Measurements from ENCODE around the gene ARL16.
A peak's percentile ranks its signal among the peaks of the same experiment; 100 is the strongest.

Gene ARL16

GRCh38 chr17:81641825-81642489, 41.6 kb downstream of the ARL16 start:
- TF ChIP-seq CTCF (IDR thresholded peaks at IDR 0.05; ENCODE audit: low read depth, low read length) (no peak), EZH2phosphoT487 (IDR thresholded peaks at IDR 0.05; ENCODE audit: low read depth) (no peak)
- H3K4me3 ChIP-seq (ENCODE audit: low read length), result no peak overlapping the region
- no peak overlapping the region for H3K4me2 ChIP-seq (ENCODE audit: low read length)
- H3K36me3 ChIP-seq (replicated peaks; ENCODE audit: low read depth, low read length), result no peaks in the 10 kb centered on the region
- H3K27me3 ChIP-seq (ENCODE audit: low read depth, low read length), result no peaks in the 10 kb centered on the region
- H3K27ac ChIP-seq (ENCODE audit: low read length), result no peak overlapping the region
- H3K4me1 ChIP-seq (ENCODE audit: low read length), result no peaks in the 10 kb centered on the region
- H2AFZ ChIP-seq (ENCODE audit: low read depth, low read length), result no peak overlapping the region
- no peaks in the 10 kb centered on the region for H3K79me2 ChIP-seq (ENCODE audit: low read length)
- no peak overlapping the region for H3K9ac ChIP-seq (ENCODE audit: low read length)
- no peaks in the 10 kb centered on the region for H3K9me3 ChIP-seq (ENCODE audit: insufficient read depth, low read length)
- no peaks in the 10 kb centered on the region for H4K20me1 ChIP-seq (ENCODE audit: insufficient read depth, low read length)

GRCh38 chr17:81640011-81640410, 43.6 kb downstream of the ARL16 start:
- Histone ChIP-seq H2AFZ (ENCODE audit: low read depth, low read length) (no peak overlapping the region), H3K79me2 (ENCODE audit: low read length) (peaks cover 18% of the 10 kb centered on the region), H3K27me3 (ENCODE audit: low read depth, low read length) (no peaks in the 10 kb centered on the region), H3K4me3 (ENCODE audit: low read length) (no peak overlapping the region), H3K36me3 (replicated peaks; ENCODE audit: low read depth, low read length) (no peaks in the 10 kb centered on the region), H3K27ac (ENCODE audit: low read length) (no peak overlapping the region), H3K4me1 (ENCODE audit: low read length) (peaks cover 7% of the 10 kb centered on the region), H3K4me2 (ENCODE audit: low read length) (no peak overlapping the region), H4K20me1 (ENCODE audit: insufficient read depth, low read length) (peaks cover 13% of the 10 kb centered on the region), H3K9me3 (ENCODE audit: insufficient read depth, low read length) (no peaks in the 10 kb centered on the region), H3K9ac (ENCODE audit: low read length) (no peak overlapping the region)
- no peak for TF ChIP-seq EZH2phosphoT487 (IDR thresholded peaks at IDR 0.05; ENCODE audit: low read depth)
- TF ChIP-seq CTCF (IDR thresholded peaks at IDR 0.05; ENCODE audit: low read depth, low read length), result no peak

- Histone ChIP-seq H3K27me3 (ENCODE audit: low read depth, low read length) (no peaks in the 10 kb centered on the region), H3K79me2 (ENCODE audit: low read length) (peaks cover 32% of the 10 kb centered on the region), H3K4me3 (ENCODE audit: low read length) (no peak overlapping the region), H3K4me2 (ENCODE audit: low read length) (no peak overlapping the region), H4K20me1 (ENCODE audit: insufficient read depth, low read length) (peaks cover 13% of the 10 kb centered on the region), H2AFZ (ENCODE audit: low read depth, low read length) (no peak overlapping the region), H3K9me3 (ENCODE audit: insufficient read depth, low read length) (no peaks in the 10 kb centered on the region), H3K27ac (ENCODE audit: low read length) (no peak overlapping the region), H3K9ac (ENCODE audit: low read length) (no peak overlapping the region), H3K36me3 (replicated peaks; ENCODE audit: low read depth, low read length) (peaks cover 3% of the 10 kb centered on the region), H3K4me1 (ENCODE audit: low read length) (peaks cover 7% of the 10 kb centered on the region)
- no peak for TF ChIP-seq CTCF (IDR thresholded peaks at IDR 0.05; ENCODE audit: low read depth, low read length)
- no peak for TF ChIP-seq EZH2phosphoT487 (IDR thresholded peaks at IDR 0.05; ENCODE audit: low read depth)
Observed at GRCh38 chr17:81638683-81639082, 44.9 kb downstream of the ARL16 start.

- Histone ChIP-seq H3K4me3 (ENCODE audit: low read length) (peak within 1 kb of the TSS; percentile 100), H3K27ac (ENCODE audit: low read length) (peak within 1 kb of the TSS; percentile 39), H3K9me3 (ENCODE audit: insufficient read depth, low read length) (no peaks in the 10 kb centered on the region), H3K4me2 (ENCODE audit: low read length) (peak within 1 kb of the TSS; percentile 99), H3K36me3 (replicated peaks; ENCODE audit: low read depth, low read length) (peaks cover 12% of the 10 kb centered on the region), H3K9ac (ENCODE audit: low read length) (peak within 1 kb of the TSS; percentile 95), H2AFZ (ENCODE audit: low read depth, low read length) (peak within 1 kb of the TSS; percentile 86), H4K20me1 (ENCODE audit: insufficient read depth, low read length) (peaks cover 13% of the 10 kb centered on the region), H3K79me2 (ENCODE audit: low read length) (peaks cover 52% of the 10 kb centered on the region), H3K27me3 (ENCODE audit: low read depth, low read length) (no peaks in the 10 kb centered on the region), H3K4me1 (ENCODE audit: low read length) (peaks cover 7% of the 10 kb centered on the region)
- TF ChIP-seq CTCF (IDR thresholded peaks at IDR 0.05; ENCODE audit: low read depth, low read length) (no peak), EZH2phosphoT487 (IDR thresholded peaks at IDR 0.05; ENCODE audit: low read depth) (no peak)
Observed at GRCh38 chr17:81636505-81637288, 46.9 kb downstream of the ARL16 start, which contains the start of the genes NPLOC4 and TSPAN10. TSS of gene NPLOC4 (minus strand) at chr17:81637112. CDS start at chr17:81636930, 182 bp downstream. TSS of gene TSPAN10 (plus strand) at chr17:81637196. CDS start at chr17:81642413, 5,217 bp downstream.

Data from OCI-LY3 (cell line).